HG03565 (cell line): ENCODE results near the gene STAU1.
"Not testable (repeated sequence)": the region's sequence is repeated elsewhere in the genome, so short reads cannot be mapped to it uniquely, and the experiment has no call there.

Experiments used
- ATAC-seq: cut with Tn5 transposase; IDR thresholded peaks from one replicate; pipeline ENCODE4 v1.9.1; 2021; ENCODE audit warnings: mild to moderate bottlenecking, moderate library complexity; ENCODE audit not compliant: unreplicated experiment

Gene STAU1

GRCh38 chr20:49091104-49091503 is 97.0 kb downstream of the STAU1 start:
- no peak for ATAC-seq

DNA sequence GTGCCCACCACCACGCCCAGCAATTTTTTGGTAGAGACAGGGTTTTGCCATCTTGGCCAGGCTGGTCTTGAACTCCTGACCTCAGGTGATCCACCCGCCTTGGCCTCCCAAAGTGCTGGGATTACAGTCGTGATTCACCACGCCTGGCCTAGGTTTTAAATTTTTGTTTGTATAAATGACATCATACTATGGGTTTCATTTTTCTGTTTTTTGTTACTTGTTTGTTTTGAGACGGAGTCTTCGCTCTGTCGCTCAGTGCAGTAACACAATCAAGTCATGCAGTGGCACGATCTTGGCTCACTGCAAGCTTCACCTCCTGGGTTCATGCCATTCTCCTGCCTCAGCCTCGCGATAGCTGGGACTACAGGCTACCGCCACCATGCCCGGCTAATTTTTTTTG is 105.8 kb downstream of the STAU1 start:
- ATAC-seq: not testable (repeated sequence)

DNA sequence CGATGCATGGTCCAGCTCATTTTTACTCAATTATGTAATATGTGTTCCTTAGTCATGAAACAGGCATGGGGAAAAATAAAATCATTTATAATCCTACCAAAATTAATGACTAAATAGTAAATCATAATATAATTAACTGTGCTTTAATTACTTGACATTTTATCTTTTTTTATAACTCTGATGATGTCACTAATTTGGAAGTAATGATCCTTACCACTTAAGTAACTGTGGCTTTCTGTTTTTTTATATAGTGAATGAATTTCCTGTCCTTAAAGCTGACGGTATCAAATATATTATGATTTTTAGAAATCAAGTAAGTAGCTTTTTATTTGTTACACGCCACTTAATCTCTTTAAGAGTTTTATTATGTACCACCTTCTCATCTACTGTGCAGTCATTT is 109.8 kb downstream of the STAU1 start:
- ATAC-seq: no peak

GRCh38 chr20:49074521-49074920 is 113.6 kb downstream of the STAU1 start:
- no peak for ATAC-seq
